BJ (cell line): ENCODE data around the gene BICDL2. TPM values are rescaled to one million over a fixed set of nuclear protein-coding genes. Genes with fewer than 3 reads are reported as not detected.

Source experiments
- CTCF ChIA-PET: fragments of 350-600 bp; formaldehyde crosslinking; extraction: SDS; loops from one replicate; lab custom pipeline; 2021; ENCODE audit warnings: antibody characterized with exemption, inconsistent platforms; lab: Yijun Ruan, JAX
- POLR2A ChIA-PET: fragments of 300-600 bp; sonication (Branson Sonifier 250); formaldehyde crosslinking; extraction: SDS; loops from one replicate; lab custom pipeline; 2021; ENCODE audit warnings: antibody characterized with exemption; lab: Charles Lee
- DNase-seq: peaks from one replicate; pipeline ENCODE4 v3.0.0-alpha.2; 2011; ENCODE audit warnings: low read depth
- H3K27me3 ChIP-seq: 2 replicates; pipeline ENCODE4 v1.6.0; 2011; ENCODE audit warnings: low read length; ENCODE audit not compliant: control insufficient read depth, insufficient read depth
- H3K36me3 ChIP-seq: 2 replicates; pipeline ENCODE4 v1.5.1; 2011; ENCODE audit warnings: low read length; ENCODE audit not compliant: control insufficient read depth, insufficient read depth
- H3K4me3 ChIP-seq: 2 replicates; pipeline ENCODE4 v1.5.1; 2011; ENCODE audit warnings: low read depth, mild to moderate bottlenecking, control low read depth, low read length
- CTCF ChIP-seq: IDR thresholded peaks from 2 replicates; pipeline ENCODE4 v1.5.1; 2011; ENCODE audit warnings: low read depth, mild to moderate bottlenecking, control low read depth, inconsistent platforms, low read length, moderate library complexity; ENCODE audit not compliant: insufficient read depth
- polyA plus RNA-seq: library from polyadenylated mRNA; depleted of rRNA; stranded (reverse); fragments of >200 nt; gene quantifications from 2 replicates; pipeline ENCODE4 v1.2.3, GENCODE V29; 2011

Gene BICDL2
- polyA plus RNA-seq, 1 experiment, result 0.04 TPM

GRCh38 chr16:3051494-3051893, 14.8 kb upstream of the BICDL2 start:
- H3K27me3 ChIP-seq, result peaks cover 20% of the 10 kb centered on the region
- no peak for TF ChIP-seq CTCF
- no peak overlapping the region for H3K4me3 ChIP-seq
- POLR2A ChIA-PET, result no interaction called here
- DNase-seq, result no peak
- CTCF ChIA-PET, result interaction anchor here (1.2 to 5.5 kb wide), 3 partner anchors 8 to 20 kb away, joined by 5 to 42 read pairs (median 39); no protein-coding TSS in a partner anchor
- H3K36me3 ChIP-seq, result no peaks in the 10 kb centered on the region

GRCh38 chr16:3051009-3051408, 14.3 kb upstream of the BICDL2 start:
- DNase-seq, result no peak
- no peak overlapping the region for H3K4me3 ChIP-seq
- no peaks in the 10 kb centered on the region for H3K36me3 ChIP-seq
- ChIA-PET POLR2A (no interaction called here), CTCF (interaction anchor here (1.2 to 5.5 kb wide), 5 partner anchors 8 to 79 kb away, joined by 4 to 42 read pairs (median 5); no protein-coding TSS in a partner anchor)
- peaks cover 20% of the 10 kb centered on the region for H3K27me3 ChIP-seq
- no peak for TF ChIP-seq CTCF

GRCh38 chr16:3050487-3050886, 13.7 kb upstream of the BICDL2 start:
- H3K27me3 ChIP-seq, result peaks cover 23% of the 10 kb centered on the region
- ChIA-PET POLR2A (no interaction called here), CTCF (interaction anchor here (0.7 to 5.5 kb wide), 5 partner anchors 9 to 117 kb away, joined by 3 to 42 read pairs (median 5); no protein-coding TSS in a partner anchor)
- H3K36me3 ChIP-seq, result no peaks in the 10 kb centered on the region
- H3K4me3 ChIP-seq, result no peak overlapping the region
- no peak for DNase-seq
- TF ChIP-seq CTCF, result no peak

GRCh38 chr16:3049921-3050481, 13.3 kb upstream of the BICDL2 start:
- DNase-seq, result no peak
- ChIA-PET CTCF (interaction anchor here (0.7 to 5.5 kb wide), 5 partner anchors 9 to 118 kb away, joined by 3 to 42 read pairs (median 5); no protein-coding TSS in a partner anchor), POLR2A (no interaction called here)
- no peaks in the 10 kb centered on the region for H3K36me3 ChIP-seq
- peaks cover 26% of the 10 kb centered on the region for H3K27me3 ChIP-seq
- TF ChIP-seq CTCF, result no peak
- no peak overlapping the region for H3K4me3 ChIP-seq

- Histone ChIP-seq H3K27me3 (peaks cover 34% of the 10 kb centered on the region), H3K36me3 (no peaks in the 10 kb centered on the region), H3K4me3 (no peak overlapping the region)
- ChIA-PET CTCF (interaction anchor here (0.7 to 5.5 kb wide), 5 partner anchors 12 to 121 kb away, joined by 3 to 42 read pairs (median 6); no protein-coding TSS in a partner anchor), POLR2A (interaction anchor here (0.6 kb wide), 1 partner anchor 16 kb away, joined by 23 read pairs; no protein-coding TSS in a partner anchor)
- no peak for TF ChIP-seq CTCF
- DNase-seq, result no peak
Measured at GRCh38 chr16:3047387-3047720, 10.6 kb upstream of the BICDL2 start.
